Measurements from ENCODE around the gene SELENOS. TPM values are rescaled to one million over a fixed set of nuclear protein-coding genes. Genes with fewer than 3 reads are reported as not detected.

Gene SELENOS
- total and polyA plus RNA-seq, 12 donors, result 47.7 to 205 (median 81.6) TPM

- no peaks in the 10 kb centered on the region for H3K9me3 ChIP-seq (replicated peaks in 1 of 3)
- DNase-seq, result peak in 1 of 7 donors; percentile 27
- no peak overlapping the region for H3K27ac ChIP-seq
- TF ChIP-seq POLR2A (IDR thresholded peaks at IDR 0.05), result no peak
- TF ChIP-seq CTCF (IDR thresholded peaks at IDR 0.05), result no peak
- peaks cover 0 to 4% of the 10 kb centered on the region in 2 donors for H3K4me1 ChIP-seq (replicated peaks in 1 of 2)
- H3K4me3 ChIP-seq, result no peak overlapping the region
- 80 to 96% (median 88%) methylated on average over 6 of the region's 6 CpGs for WGBS, 4 donors
- H3K36me3 ChIP-seq (replicated peaks in 1 of 2), result peaks cover 0 to 80% of the 10 kb centered on the region in 2 donors
- intact Hi-C loops (cut with DNase I), result no loop called here
- H3K27me3 ChIP-seq, result no peaks in the 10 kb centered on the region
Measured at GRCh38 chr15:101283931-101284330, 6.6 kb upstream of the SELENOS start.

GRCh38 chr15:101280007-101280406 is 2.7 kb upstream of the SELENOS start:
- no peaks in the 10 kb centered on the region for H3K9me3 ChIP-seq (replicated peaks in 1 of 3)
- H3K4me1 ChIP-seq (replicated peaks in 1 of 2), result peaks cover 9 to 16% of the 10 kb centered on the region in 2 donors
- H3K4me3 ChIP-seq, result no peak overlapping the region
- peak in 1 of 7 donors; percentile 30 for DNase-seq
- TF ChIP-seq POLR2A (IDR thresholded peaks at IDR 0.05), result no peak
- no peaks in the 10 kb centered on the region for H3K27me3 ChIP-seq
- peaks cover 0 to 56% of the 10 kb centered on the region in 2 donors for H3K36me3 ChIP-seq (replicated peaks in 1 of 2)
- WGBS, 4 donors, result 54 to 65% (median 62%) methylated on average over 2 of the region's 2 CpGs
- no peak overlapping the region for H3K27ac ChIP-seq
- intact Hi-C loops (cut with DNase I), result no loop called here

- Histone ChIP-seq H3K4me3 (peak overlapping the region in 2 of 4 donors; percentile 60 to 85), H3K27me3 (no peaks in the 10 kb centered on the region), H3K36me3 (replicated peaks in 1 of 2) (peaks cover 0 to 56% of the 10 kb centered on the region in 2 donors), H3K27ac (peak overlapping the region in 3 of 5 donors; percentile 90 to 96 (median 90)), H3K9me3 (replicated peaks in 1 of 3) (no peaks in the 10 kb centered on the region), H3K4me1 (replicated peaks in 1 of 2) (peaks cover 9 to 16% of the 10 kb centered on the region in 2 donors)
- DNase-seq, result peak in 1 of 7 donors; percentile 53
- TF ChIP-seq CTCF (IDR thresholded peaks at IDR 0.05), result no peak
- TF ChIP-seq POLR2A (IDR thresholded peaks at IDR 0.05), result no peak
- 73 to 84% (median 76%) methylated on average over 12 of the region's 12 CpGs for WGBS, 4 donors
- intact Hi-C loops (cut with DNase I), result no loop called here
Measured at GRCh38 chr15:101277943-101278564, 769 bp upstream of the SELENOS start.

- no peaks in the 10 kb centered on the region for H3K27me3 ChIP-seq
- peak overlapping the region; percentile 4 to 85 (median 66) for H3K4me3 ChIP-seq
- H3K4me1 ChIP-seq (replicated peaks in 1 of 2), result peaks cover 9 to 16% of the 10 kb centered on the region in 2 donors
- H3K36me3 ChIP-seq (replicated peaks in 1 of 2), result peaks cover 0 to 58% of the 10 kb centered on the region in 2 donors
- H3K9me3 ChIP-seq (replicated peaks in 1 of 3), result no peaks in the 10 kb centered on the region
- DNase-seq, result peak in 2 of 7 donors; percentile 40 to 57
- WGBS, 4 donors, result 6 to 10% (median 9%) methylated on average over 14 of the region's 14 CpGs
- TF ChIP-seq CTCF (IDR thresholded peaks at IDR 0.05), result peak in 5 of 6 experiments; percentile 7 to 47 (median 32)
- TF ChIP-seq POLR2A (IDR thresholded peaks at IDR 0.05), result no peak
- peak overlapping the region; percentile 87 to 96 (median 90) for H3K27ac ChIP-seq
- intact Hi-C loops (cut with DNase I), result no loop called here
Measured at GRCh38 chr15:101276501-101277037, 716 bp downstream of the SELENOS start.

Measured in adrenal gland (tissue), 12 donors.